NCI-H510A (cell line): Measurements from ENCODE around the gene SH3RF3.
"Not testable (repeated sequence)": the region's sequence is repeated elsewhere in the genome, so short reads cannot be mapped to it uniquely, and the experiment has no call there.

ENCODE experiments used
- DNase-seq: peaks from one replicate; lab custom pipeline; 2025; lab: John Stamatoyannopoulos, UW

SH3RF3 gene

DNA sequence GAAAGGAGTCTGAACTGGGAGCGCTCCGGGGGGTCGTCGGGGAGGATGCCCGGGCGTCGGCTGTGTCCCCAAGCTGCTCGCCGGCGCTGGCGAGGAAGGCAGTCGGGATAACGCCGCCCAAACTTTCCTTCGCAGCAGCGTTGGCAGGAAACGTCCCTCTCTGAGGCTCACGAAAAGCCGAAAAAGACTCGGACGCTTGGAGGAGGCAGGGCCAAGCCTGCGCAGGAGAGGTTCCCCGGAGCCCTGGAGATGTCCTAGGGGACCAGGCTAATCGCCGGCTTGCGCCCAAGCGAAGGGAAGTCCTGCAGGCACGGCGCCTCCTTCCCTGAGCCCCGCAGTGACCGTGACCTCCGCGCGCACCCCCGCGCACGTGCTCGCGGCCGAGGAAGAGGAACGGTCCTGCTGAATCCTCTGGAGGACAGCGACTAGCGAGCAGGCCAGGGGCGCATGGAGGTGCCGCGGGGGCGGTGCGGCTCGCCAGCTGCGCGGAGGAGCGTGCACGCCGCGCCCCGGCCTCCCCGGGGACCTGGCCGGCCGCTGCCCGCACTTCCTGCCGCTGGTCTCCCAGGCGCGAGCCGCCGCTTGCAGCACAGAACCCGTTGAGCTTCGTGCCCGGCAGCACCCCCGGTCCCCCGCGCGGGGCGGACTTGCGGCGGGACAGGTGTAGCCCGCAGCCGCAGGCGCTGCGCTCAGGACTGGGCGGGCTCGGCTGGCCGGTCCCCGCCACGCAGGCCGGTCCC lies at the start of gene SH3RF3:
Gene SH3RF3 (plus strand): TSS at position 590 of the 740 bp plus-strand sequence.
- no peak for DNase-seq

DNA sequence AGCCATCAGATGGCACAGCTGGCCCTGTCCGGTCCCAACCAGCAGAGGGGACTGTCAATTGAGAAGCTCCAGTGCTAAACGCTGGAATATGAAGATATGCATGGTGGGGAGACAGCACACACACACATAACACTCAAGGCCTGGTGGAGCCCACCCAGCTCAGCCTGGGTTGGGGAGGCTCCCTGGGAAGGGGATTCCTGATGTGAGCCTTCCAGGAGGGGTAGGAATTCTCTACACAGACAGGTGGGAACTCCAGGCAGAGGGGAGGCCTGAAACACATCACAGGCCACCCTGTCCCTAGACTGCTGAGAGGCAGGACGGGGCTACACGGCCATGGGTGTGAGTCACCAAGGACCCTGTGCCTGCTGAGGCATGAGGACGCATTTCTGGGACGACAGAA lies 49.4 kb upstream of the SH3RF3 start:
- no peak for DNase-seq

DNA sequence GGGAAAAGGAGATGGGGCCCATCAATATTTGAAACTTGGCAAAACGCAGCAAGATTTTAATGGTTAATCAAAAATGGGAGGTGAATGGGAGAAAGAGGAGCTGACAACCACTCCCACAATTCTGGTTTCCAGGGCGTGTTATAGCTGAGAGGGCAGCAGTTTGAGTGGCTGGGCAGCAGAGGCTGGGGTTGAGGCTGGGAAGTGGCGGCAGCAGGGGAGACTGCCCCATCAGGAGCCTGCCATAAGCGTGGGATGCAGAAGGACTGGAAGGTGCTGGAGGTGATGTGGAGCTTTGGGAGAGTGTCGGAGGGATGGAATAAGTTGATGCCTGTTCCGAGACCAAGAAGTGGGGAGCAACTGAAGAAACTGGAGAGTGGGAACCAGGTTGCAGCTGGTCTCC lies 48.9 kb upstream of the SH3RF3 start:
- DNase-seq: no peak

DNA sequence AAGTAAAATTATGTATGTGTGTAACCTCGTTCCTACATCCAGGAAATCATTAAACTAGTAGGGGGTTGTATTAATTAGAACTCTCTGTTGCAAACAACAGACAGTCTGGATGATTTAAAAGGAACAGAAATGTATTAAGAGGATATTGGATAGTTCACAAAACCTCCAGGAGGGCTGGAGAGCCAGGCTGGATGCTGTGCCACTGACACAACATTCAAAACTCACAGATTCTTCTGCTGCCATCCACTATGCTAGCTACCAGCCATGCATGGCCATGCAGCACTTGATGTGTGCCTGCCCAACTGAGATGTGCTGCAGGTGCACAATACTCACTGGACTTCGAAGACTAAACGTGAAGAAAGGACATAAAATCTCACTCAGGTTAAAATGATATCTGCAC lies 48.2 kb upstream of the SH3RF3 start:
- no peak for DNase-seq

DNA sequence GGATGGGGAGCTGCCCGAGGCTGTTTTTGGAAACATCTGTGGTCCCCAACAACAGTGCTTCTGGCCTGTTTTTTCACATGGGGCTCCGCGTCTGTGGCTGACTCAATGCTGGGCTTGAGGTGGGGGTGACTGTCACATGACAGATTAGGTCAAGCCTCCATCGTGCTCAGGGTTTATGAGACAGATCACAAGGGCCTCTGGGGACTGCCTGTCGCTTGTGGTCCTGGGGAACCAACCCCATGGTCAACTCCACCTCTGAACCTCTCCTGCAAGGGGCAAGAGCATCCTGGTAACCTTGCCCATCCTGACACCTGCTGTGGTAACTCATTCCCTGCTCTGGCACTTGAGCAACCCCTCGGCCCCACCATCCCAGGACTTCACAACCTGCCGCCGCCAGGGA lies 47.6 kb upstream of the SH3RF3 start:
- no peak for DNase-seq

DNA sequence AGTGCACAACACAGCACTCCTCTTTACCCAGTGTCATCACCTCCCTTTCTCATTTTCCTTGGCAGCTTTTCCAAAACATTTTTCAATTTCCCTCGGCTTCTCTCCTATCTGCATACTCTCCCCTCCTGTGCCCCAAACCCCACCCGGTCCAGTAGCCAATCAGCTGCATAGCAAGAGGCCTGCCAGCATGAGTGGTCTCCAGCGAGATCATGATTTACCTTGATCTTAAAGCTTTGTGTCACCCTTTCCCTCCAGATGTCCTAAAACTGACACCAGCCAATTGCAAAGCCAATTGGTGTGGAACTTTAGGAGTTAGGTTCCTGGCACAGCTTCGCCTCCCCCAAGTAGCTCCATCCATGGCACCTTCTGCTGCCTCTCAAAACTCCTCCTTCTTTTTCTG lies 45.2 kb upstream of the SH3RF3 start:
- no peak for DNase-seq

DNA sequence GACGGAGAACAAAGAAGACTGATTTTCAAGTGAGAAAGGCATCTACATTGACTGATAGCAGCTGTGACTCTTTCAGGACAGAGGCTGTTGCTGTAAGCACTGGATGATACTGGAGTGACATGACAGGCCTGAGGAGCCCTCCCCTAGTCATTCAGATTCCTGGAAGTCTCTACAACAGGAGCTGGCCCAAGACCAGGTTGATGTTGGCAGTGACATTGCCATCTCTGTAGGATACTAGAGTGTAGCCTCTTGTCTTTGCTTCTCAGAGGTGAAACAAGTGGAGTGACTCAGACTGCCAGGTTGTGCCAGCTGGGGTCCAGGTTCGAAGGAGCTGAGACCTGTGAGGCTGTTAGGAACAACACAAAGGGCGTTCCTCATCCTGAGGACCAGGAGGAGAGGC lies 44.7 kb upstream of the SH3RF3 start:
- DNase-seq: no peak

DNA sequence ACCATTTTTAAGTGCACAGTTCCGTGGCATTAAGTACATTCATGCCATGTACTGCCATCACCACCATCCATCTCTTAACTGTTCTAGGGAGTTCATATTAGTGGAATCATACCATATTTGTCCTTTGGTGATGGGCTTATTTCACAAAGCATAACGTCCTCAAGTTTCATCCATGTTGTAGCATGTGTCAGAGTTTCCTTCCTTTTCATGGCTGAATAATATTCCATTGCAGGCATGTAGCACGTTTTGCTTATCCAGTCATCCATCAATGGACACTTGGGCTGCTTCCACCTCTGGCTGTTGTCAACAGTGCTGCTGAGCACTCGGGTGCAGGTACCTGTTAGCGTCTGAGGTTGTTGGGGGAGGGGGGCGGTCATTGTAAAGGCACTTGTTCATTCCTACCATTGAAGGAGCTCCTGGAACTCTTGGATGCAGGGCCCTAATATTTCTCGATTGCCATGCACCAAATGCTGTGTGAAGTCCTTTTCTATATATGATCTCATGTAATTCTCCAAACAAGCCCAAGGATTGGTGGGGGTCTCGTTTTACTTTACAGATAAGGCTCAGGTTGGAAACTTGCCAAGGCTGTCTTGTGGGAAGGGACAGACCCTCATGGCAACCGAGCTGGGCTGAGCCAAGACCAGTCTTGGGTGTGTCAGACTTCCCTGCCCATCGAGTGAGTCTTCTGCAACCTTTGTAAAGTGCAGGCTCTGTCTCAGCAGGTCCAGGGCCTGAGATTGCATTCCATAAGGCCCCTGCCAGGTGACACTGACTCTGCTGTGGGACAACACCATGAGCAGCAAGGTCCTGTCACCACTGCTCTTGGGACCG lies 42.9 kb upstream of the SH3RF3 start:
- DNase-seq: no peak

DNA sequence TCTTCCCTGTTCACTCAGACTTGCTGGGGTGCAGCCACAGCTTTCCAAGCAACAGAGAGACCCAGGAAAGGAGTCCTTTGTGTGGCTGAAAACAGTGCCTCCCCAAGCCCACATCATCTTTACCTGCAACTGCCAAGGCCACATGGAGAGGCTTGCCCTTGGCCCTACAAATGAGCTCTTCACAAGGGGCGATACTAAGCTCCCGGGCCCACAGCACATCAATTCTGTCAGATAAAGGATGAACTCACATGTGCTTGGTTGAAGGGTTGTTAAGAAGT lies 42.3 kb upstream of the SH3RF3 start:
- no peak for DNase-seq

DNA sequence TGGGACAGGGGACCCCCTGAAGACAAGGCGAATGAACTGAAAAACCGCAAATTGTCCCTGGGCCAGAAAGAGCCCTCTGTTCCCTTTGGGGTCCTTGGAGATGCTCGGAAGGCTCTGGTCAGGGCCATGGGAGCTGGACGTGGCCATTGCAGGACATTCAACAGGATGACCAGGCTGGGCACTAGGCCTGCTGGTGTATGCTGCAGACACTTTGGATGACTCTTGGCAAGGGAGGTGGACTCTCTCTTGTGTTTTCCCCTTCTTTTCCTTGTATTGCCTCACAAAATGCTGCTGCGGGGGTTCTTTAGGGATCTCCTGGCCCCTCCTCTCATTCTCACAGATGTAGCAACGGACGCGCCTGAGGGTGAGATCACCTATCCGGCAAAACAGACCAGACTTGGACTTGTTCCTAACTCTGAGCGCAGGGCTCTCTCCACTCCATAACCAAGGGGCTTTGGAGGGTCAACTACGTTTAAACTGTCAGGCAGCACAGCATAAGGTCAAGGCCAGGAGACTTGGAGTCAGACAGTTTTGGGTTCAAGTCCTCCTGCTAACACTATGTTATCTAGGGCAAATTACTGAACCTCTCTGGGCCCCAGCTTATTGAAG lies 41.8 kb upstream of the SH3RF3 start:
- no peak for DNase-seq

DNA sequence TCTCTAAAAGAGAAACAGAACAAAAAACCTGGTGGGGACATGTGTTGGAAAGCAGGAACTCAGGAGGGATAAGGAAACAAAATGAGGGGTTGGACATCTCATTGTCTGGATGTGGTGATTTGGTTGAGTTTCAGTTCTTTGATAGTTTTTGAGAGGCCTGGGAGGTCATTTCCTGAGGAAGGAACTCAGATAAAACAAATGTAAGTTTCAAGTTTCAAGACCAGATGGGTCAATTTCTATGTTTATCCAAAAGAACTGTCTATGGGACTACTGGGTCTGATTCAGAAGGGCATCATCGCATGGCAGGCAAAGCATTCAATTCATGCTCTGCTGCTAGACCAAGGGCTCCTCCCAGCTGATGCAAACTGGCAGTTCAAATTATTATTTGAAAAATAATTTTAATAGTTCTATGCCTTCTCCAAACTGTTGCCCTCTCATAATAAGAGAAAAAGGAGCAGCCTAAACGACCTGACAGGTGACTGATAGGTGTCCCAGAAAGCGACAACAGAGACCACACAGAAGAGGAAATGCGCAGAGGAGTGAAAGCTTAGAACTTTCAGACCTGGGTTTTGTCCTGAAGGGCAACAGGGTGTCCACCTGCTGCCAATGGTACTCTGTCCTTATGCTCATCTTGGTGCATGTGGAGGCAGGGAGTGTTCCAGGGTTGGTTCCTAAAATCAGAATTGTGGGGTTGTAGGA lies 39.3 kb upstream of the SH3RF3 start:
- no peak for DNase-seq

DNA sequence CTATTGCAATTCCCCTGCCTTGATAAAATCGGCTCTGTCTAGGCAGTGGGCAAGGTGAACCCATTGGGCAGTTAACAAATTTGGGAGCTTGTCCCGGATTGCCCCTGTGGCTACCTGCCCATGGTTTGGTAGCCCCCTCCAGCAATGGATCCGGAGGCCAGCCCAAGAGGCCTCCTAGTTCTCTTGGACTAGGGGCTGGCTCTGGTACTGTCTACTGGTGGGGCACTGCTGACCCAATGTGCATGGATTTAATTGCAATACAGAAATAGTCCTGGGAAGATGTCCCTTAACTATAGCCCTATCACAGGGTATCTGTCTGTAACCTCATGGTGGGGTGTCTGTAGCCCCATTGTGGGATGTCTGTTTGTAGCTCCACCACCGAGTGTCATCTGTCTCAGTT lies 37.5 kb upstream of the SH3RF3 start:
- no peak for DNase-seq

DNA sequence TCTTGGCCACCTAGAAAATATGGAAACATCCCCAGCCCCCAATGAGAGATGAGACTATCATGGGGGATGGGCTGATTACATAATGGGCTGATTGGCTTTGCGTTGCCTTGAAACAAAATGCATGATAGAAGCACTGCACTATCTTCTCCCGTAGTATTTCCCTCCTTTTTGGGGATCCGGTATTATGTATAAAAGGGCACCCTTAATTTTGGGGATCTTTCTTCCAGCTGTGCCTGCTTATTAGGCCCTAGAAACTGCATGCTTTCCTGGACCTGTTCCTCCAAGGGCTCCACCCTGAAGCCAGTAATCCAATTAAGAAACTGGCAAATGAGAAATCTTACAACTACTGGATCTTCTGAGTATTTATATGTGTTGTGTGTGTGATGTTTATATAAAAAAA lies 34.9 kb upstream of the SH3RF3 start:
- DNase-seq: no peak

DNA sequence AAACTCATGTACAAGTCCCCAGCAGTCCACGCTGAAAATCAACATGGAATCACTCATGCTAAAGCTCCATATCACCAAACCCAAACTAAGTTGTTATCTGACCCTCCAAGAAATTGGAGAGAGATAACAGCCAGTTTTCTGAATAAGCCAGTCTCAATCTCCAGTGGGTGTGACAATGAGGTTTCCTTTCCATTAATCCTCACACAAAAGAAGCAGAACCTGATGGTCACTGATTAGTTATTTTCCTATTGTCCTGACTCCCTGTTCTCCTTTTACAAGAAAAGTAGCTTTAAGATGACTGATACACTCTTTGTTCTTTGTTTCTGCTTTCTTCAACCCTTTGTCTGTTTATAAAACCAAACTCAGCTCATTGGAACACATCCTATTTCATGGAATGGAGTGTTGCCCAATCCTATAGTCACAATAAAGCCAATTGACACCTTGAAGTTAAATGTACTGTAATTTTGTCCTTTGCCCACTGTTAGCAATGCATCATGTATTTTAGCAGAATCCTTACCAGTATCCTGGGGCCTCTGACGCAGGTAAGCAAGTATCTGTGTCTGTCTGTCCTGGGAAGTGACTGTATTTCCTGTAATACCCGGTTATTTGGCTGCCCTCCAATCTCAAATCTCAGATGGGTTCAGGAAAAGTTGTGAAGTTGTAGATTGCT lies 30.6 kb upstream of the SH3RF3 start:
- no peak for DNase-seq

DNA sequence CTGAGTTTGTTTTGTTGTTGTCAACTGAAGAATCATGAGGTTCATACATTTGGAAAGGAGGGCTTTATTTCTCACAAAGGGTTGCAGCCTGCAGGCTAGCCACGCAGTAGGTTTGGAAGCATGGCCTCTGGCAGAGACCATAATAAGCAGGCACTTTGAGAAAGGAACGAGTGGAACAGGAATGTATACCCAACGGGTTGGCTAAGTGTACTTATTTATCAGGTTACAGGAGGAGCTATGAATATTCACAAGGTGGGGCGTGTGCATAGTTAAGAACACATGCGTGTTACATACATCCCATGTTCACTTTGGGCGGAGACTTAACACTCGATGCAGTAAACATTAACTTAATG lies 30.1 kb upstream of the SH3RF3 start:
- DNase-seq: no peak

DNA sequence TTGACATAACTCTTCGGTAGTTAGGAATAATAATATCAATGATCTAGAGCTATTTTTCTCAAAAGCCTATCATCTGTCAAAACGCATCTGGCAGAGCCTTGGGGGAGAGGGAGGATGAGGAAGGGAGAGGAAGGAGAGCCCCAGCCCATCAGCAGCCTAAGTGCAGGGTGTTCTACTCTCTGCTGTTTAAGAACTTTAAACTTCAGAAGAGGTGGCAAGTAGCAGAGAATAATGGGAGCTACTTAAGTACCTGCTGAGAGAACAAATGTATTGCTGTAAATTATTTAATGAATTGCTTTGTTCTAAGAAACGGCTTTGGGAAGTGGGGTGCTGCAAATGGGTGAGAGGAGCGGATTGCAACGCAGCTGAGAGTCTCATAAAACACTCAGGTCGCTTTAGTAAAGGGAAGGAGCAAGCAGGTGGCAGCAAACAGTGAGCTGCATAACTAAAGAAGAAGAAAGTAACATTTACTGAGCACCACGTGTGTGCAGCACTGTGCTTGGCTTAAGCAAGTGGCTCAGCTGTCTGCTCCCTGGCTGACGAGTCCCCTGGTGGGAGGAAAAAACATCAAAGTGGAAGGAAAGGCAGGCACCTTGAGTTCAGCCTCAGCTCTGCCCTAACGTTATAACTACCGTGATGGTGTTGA lies 26.3 kb upstream of the SH3RF3 start:
- DNase-seq: no peak

DNA sequence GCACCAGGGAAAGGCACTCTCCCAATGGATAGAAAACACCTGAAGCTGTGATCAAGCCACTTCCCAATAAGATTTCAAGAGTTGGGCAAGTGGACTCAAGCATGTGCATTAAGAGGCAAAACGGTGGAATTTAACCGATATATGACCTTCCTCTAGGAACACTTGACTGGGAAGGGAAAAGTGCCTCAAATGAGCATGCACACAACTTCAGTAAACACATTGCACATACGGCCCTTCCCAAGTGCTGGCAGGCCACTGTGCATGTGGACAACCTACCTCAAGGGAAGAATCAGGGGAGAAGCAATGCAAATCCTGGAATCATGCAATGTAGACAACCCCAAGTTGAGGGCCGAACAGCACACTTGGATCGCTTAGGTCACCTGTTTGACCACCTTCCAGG lies 23.9 kb upstream of the SH3RF3 start:
- no peak for DNase-seq

DNA sequence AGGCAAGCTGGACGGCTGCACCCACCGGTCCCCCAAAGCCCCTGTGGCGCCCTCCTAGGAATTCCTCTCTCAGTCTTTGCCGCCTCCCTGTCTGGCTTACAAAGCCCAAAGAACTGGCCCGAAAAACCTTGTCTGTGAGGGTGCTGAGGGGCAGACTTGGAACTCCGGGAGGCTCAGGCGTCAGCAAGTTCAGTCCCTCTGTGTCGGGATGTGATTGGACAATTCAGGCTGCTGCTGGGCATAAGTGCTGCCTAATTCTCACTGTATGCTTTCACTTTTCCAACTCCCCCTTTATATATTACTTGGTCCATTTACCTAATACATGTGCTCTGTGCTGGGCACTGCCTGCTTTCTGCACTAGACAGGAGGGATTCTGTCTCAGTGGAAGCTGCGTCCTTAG lies 20.3 kb upstream of the SH3RF3 start:
- no peak for DNase-seq

DNA sequence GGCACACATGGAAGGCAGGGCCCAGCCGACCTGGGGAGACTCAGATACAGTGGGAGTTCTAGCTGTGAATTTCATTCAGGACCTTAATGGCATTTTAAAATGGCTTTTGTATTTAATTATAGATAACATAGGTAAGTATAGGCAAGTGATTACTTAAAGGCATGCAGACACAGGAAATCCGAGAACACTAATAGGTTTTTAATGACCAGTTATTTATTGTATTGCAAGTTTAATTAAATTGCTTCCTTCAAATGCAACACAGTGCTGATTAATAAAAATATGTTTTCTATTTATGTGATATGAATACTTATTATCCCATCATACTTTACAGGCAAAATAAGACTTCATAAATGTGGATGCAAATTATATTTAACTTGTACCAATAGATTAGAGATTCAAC lies 19.7 kb upstream of the SH3RF3 start:
- DNase-seq: no peak

DNA sequence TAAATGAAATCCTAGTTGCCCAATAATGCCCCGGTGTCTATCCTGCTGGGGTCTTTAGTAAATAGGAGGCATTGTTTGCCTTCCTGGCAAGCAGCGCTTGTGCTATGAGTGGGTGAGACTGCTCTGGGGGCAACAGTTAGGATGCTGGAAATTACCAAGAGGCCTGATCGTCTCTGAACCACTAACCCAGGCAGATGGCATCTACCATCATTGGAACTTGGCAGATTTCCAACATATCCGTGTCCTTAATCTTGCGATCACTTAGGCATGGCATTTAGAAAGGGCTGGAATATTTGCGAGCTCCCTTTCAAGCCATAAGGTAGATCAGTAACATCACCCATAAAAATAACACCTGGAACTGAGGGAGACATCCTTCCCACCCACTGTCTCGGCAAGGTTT lies 18.8 kb upstream of the SH3RF3 start:
- no peak for DNase-seq

DNA sequence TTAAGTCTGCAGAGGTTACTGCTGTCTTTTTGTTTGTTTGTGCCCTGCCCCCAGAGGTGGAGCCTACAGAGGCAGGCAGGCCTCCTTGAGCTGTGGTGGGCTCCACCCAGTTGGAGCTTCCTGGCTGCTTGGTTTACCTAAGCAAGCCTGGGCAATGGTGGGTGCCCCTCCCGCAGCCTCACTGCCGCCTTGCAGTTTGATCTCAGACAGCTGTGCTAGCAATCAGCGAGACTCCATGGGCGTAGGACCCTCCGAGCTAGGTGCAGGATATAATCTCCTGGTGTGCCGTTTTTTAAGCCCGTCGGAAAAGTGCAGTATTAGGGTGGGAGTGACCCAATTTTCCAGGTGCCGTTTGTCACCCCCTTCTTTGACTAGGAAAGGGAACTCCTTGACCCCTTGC lies 11.8 kb upstream of the SH3RF3 start:
- DNase-seq: not testable (repeated sequence)

DNA sequence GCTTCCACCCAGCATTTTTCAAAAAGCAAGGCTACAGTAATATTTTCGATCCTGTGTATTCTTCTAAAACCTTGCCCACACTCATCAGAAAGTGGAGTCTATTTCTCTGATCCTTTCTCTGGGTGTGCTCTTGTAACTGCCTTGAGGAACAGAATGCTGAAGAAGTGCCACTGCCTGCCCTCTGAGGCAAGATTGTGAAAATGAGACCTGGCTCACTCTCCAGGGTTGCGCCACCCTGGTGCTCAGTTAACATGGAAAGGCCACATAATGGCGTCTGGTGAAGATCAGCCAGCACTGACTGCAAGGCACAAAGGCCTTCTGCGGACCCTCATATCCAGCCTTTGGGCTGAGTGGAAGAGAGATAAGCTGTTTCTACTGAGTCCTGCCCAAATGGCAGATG lies 11.2 kb upstream of the SH3RF3 start:
- no peak for DNase-seq
